Loucy (cell line): Measurements from ENCODE around the gene FMN2.
"Not testable (repeated sequence)": the region's sequence is repeated elsewhere in the genome, so short reads cannot be mapped to it uniquely, and the experiment has no call there.

ENCODE experiments used
- H2AFZ ChIP-seq: fragments of 200-600 bp; sonication (generic); 2 replicates; pipeline ENCODE4 v1.6.0; 2016; ENCODE audit warnings: antibody characterized with exemption, mild to moderate bottlenecking, low read length, moderate library complexity
- H3F3A ChIP-seq: fragments of 200-600 bp; 2 replicates; pipeline ENCODE4 v1.6.0; 2016; ENCODE audit warnings: antibody characterized with exemption, low read depth, mild to moderate bottlenecking
- H3K27me3 ChIP-seq: fragments of 200-600 bp; sonication (generic); 2 replicates; pipeline ENCODE4 v1.6.1; 2014; ENCODE audit warnings: low read length, mild to moderate bottlenecking; ENCODE audit not compliant: insufficient read depth, poor library complexity, severe bottlenecking
- H3K36me3 ChIP-seq: fragments of 200-600 bp; sonication (generic); 2 replicates; pipeline ENCODE4 v1.6.1; 2016; ENCODE audit warnings: low read length; ENCODE audit not compliant: insufficient read depth
- H3K4me1 ChIP-seq: fragments of 200-600 bp; sonication (generic); 2 replicates; pipeline ENCODE4 v1.5.1; 2014; ENCODE audit warnings: low read length, mild to moderate bottlenecking; ENCODE audit not compliant: insufficient read depth, poor library complexity, severe bottlenecking
- H3K4me2 ChIP-seq: fragments of 200-600 bp; sonication (generic); 2 replicates; pipeline ENCODE4 v1.6.0; 2014; ENCODE audit warnings: antibody characterized with exemption, low read length, low read depth, mild to moderate bottlenecking; ENCODE audit not compliant: poor library complexity, severe bottlenecking
- H3K4me3 ChIP-seq: fragments of 200-600 bp; sonication (generic); 2 replicates; pipeline ENCODE4 v1.5.1; 2014; ENCODE audit warnings: low read length, mild to moderate bottlenecking, mixed read lengths; ENCODE audit not compliant: poor library complexity, severe bottlenecking
- H3K79me2 ChIP-seq: fragments of 200-600 bp; sonication (generic); 2 replicates; pipeline ENCODE4 v1.6.1; 2014; ENCODE audit warnings: low read length; ENCODE audit not compliant: insufficient read depth
- H3K9ac ChIP-seq: fragments of 200-600 bp; sonication (generic); 2 replicates; pipeline ENCODE4 v1.6.0; 2014; ENCODE audit warnings: mild to moderate bottlenecking, low read depth, low read length, moderate library complexity; ENCODE audit not compliant: poor library complexity, severe bottlenecking
- H3K9me2 ChIP-seq: fragments of 200-600 bp; sonication (generic); replicated peaks from 2 replicates; pipeline ENCODE4 v1.6.1; 2016; ENCODE audit warnings: low read depth, low read length, mixed read lengths
- H3K9me3 ChIP-seq: fragments of 200-600 bp; sonication (generic); 2 replicates; pipeline ENCODE4 v1.6.1; 2014; ENCODE audit warnings: mild to moderate bottlenecking, antibody characterized with exemption, low read length, low read depth; ENCODE audit not compliant: insufficient read depth
- H4K20me1 ChIP-seq: fragments of 200-600 bp; sonication (generic); 2 replicates; pipeline ENCODE4 v1.6.0; 2014; ENCODE audit warnings: antibody characterized with exemption, low read length, mild to moderate bottlenecking; ENCODE audit not compliant: insufficient read depth, poor library complexity, severe bottlenecking
- EZH2phosphoT487 ChIP-seq: fragments of 200-600 bp; IDR thresholded peaks from 2 replicates; pipeline ENCODE4 v1.6.1; 2018; ENCODE audit warnings: antibody characterized with exemption, mild to moderate bottlenecking, moderate library complexity, borderline replicate concordance
- TF ChIP-seq, protein P1 (sequence below): fragments of 200-600 bp; sonication (generic); conservative IDR thresholded peaks from 2 replicates; pipeline ENCODE4 v1.5.1; 2014; ENCODE audit warnings: mild to moderate bottlenecking, antibody characterized with exemption, low read length

The FMN2 gene

DNA sequence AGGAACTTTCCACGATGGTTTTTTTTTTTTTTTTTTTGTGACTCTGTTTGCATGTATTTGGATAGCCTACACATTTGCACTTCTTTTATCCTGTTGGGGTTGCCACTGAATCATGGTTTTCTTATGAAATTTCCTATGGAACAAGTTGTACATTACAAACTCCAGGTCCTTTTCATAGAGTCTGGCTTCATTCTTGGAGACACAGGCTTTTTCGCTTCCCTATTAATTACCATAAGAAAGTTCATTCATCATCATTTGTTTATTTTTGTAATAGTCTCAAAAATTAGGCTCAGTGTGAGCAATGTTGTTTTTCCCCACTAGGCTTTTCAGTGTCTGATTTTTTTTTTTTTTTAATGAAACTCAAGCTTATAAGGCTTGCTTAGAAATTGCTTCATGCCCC is 179.4 kb downstream of the FMN2 start:
- no peak overlapping the region for H3K4me3 ChIP-seq
- H2AFZ ChIP-seq = no peak overlapping the region
- H3F3A ChIP-seq = no peaks in the 10 kb centered on the region
- no peaks in the 10 kb centered on the region for H4K20me1 ChIP-seq
- TF ChIP-seq EZH2phosphoT487 = no peak
- TF ChIP-seq, protein P1, sequence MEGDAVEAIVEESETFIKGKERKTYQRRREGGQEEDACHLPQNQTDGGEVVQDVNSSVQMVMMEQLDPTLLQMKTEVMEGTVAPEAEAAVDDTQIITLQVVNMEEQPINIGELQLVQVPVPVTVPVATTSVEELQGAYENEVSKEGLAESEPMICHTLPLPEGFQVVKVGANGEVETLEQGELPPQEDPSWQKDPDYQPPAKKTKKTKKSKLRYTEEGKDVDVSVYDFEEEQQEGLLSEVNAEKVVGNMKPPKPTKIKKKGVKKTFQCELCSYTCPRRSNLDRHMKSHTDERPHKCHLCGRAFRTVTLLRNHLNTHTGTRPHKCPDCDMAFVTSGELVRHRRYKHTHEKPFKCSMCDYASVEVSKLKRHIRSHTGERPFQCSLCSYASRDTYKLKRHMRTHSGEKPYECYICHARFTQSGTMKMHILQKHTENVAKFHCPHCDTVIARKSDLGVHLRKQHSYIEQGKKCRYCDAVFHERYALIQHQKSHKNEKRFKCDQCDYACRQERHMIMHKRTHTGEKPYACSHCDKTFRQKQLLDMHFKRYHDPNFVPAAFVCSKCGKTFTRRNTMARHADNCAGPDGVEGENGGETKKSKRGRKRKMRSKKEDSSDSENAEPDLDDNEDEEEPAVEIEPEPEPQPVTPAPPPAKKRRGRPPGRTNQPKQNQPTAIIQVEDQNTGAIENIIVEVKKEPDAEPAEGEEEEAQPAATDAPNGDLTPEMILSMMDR = no peak
- H3K4me1 ChIP-seq = no peaks in the 10 kb centered on the region
- H3K9ac ChIP-seq = no peak overlapping the region
- no peaks in the 10 kb centered on the region for H3K9me3 ChIP-seq
- no peaks in the 10 kb centered on the region for H3K36me3 ChIP-seq
- no peaks in the 10 kb centered on the region for H3K9me2 ChIP-seq
- H3K79me2 ChIP-seq = no peaks in the 10 kb centered on the region
- no peaks in the 10 kb centered on the region for H3K27me3 ChIP-seq
- no peak overlapping the region for H3K4me2 ChIP-seq

DNA sequence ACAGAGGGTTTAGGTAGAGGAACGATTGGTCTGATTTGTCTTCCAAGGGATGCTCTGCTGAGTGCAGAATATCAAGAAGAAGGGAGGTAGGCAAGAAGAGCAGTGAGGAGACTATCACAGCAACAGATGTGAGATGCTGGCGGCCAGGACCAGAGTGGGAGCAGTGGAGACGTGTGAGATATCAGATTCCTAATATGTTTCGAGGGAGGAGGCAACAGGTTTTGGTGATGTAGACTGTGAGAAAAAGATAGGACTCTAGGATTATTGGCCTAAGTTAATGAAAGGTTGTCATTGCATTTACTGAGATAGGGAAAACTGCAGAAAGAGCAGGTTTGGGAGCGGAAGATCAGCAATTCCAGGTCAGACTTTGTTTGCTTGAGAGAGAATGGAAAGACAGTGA is 182.9 kb downstream of the FMN2 start:
- Histone ChIP-seq H3K27me3 (no peaks in the 10 kb centered on the region), H4K20me1 (no peaks in the 10 kb centered on the region), H3K9ac (no peak overlapping the region), H3K36me3 (no peaks in the 10 kb centered on the region), H3K9me2 (no peaks in the 10 kb centered on the region), H2AFZ (no peak overlapping the region), H3K9me3 (no peaks in the 10 kb centered on the region), H3F3A (no peaks in the 10 kb centered on the region), H3K79me2 (no peaks in the 10 kb centered on the region), H3K4me2 (no peak overlapping the region), H3K4me3 (no peak overlapping the region), H3K4me1 (no peaks in the 10 kb centered on the region)
- TF ChIP-seq, protein P1 = no peak
- no peak for TF ChIP-seq EZH2phosphoT487

DNA sequence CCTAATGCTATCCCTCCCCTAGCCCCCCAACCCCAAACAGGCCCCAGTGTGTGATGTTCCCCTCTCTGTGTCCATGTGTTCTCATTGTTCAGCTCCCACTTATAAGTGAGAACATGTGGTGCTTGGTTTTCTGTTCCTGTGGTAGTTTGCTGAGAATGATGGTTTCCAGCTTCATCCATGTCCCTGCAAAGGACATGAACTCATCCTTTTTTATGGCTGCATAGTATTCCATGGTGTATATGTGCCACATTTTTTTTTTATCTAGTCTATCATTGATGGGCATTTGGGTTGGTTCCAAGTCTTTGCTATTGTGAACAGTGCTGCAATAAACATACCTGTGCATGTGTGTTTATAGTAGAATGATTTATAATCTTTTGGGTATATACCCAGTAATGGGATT is 183.5 kb downstream of the FMN2 start:
- not testable (repeated sequence) for H3K9me3 ChIP-seq, H3K9ac ChIP-seq, H3K36me3 ChIP-seq, H2AFZ ChIP-seq, H3K4me3 ChIP-seq, H3K27me3 ChIP-seq, H3K9me2 ChIP-seq, H3K4me2 ChIP-seq, H3K4me1 ChIP-seq, H3F3A ChIP-seq, H4K20me1 ChIP-seq, H3K79me2 ChIP-seq

DNA sequence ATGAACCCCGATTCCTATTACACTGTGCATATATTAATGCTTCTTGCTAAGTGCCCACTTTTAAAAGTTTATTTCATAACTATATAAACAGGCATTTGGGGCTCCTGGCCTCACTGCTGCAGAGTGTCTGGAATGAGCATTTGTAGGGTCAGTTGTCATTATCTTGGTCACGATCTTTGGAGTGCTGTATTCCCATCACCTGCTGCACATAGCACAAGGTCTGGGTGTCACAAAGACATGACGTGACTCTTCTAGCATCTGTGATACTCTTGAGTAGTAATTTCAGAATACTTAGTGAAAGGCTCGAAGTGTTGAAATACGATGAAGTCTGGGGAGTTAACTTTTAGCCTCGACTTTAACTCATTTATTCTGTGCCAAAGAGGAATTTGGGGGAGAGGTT is 186.4 kb downstream of the FMN2 start:
- H3K36me3 ChIP-seq = no peaks in the 10 kb centered on the region
- no peaks in the 10 kb centered on the region for H3F3A ChIP-seq
- no peaks in the 10 kb centered on the region for H3K79me2 ChIP-seq
- no peaks in the 10 kb centered on the region for H4K20me1 ChIP-seq
- H3K4me3 ChIP-seq = no peak overlapping the region
- H3K4me1 ChIP-seq = no peaks in the 10 kb centered on the region
- H3K9me2 ChIP-seq = no peaks in the 10 kb centered on the region
- no peaks in the 10 kb centered on the region for H3K27me3 ChIP-seq
- no peaks in the 10 kb centered on the region for H3K9me3 ChIP-seq
- no peak overlapping the region for H3K9ac ChIP-seq
- H3K4me2 ChIP-seq = no peak overlapping the region
- TF ChIP-seq EZH2phosphoT487 = no peak
- TF ChIP-seq, protein P1 = no peak
- no peak overlapping the region for H2AFZ ChIP-seq
